Bronchial epithelial cell (primary cell): Measurements from ENCODE around the gene HECTD3. TPM values are rescaled to one million over a fixed set of nuclear protein-coding genes. Genes with fewer than 3 reads are reported as not detected.

Source experiments
- DNase-seq: peaks from one replicate; pipeline ENCODE4 v3.0.0-alpha.2; 2010; ENCODE audit warnings: low read depth
- FAIRE-seq: peaks from 2 replicates; lab custom pipeline; 2011; peaks lifted over from hg19 to GRCh38; lab: Jason Lieb, UNC
- H3K27me3 ChIP-seq: 2 replicates; pipeline ENCODE4 v1.5.1; 2011; ENCODE audit warnings: low read length; ENCODE audit not compliant: control insufficient read depth, insufficient read depth
- H3K36me3 ChIP-seq: 2 replicates; pipeline ENCODE4 v1.5.1; 2011; ENCODE audit warnings: low read length; ENCODE audit not compliant: control insufficient read depth, insufficient read depth
- H3K4me3 ChIP-seq: 2 replicates; pipeline ENCODE4 v1.5.1; 2011; ENCODE audit warnings: mild to moderate bottlenecking, low read depth, low read length, control low read depth
- CTCF ChIP-seq: IDR thresholded peaks from 2 replicates; pipeline ENCODE4 v1.5.1; 2011; ENCODE audit warnings: mild to moderate bottlenecking, moderate library complexity, low read length, control low read depth, inconsistent platforms; ENCODE audit not compliant: insufficient read depth, severe bottlenecking
- total RNA-seq: library from RNA; depleted of rRNA; stranded (reverse); fragments of >200 nt; gene quantifications from 2 replicates; pipeline ENCODE4 v1.2.1, GENCODE V29; 2014

HECTD3 gene
- total RNA-seq, 1 donor from 2014 or later = 12.1 TPM

GRCh38 chr1:45008076-45008475 is 3.0 kb downstream of the HECTD3 start:
- H3K36me3 ChIP-seq = peaks cover 53% of the 10 kb centered on the region
- no peaks in the 10 kb centered on the region for H3K27me3 ChIP-seq
- no peak for DNase-seq
- no peak for FAIRE-seq
- no peak overlapping the region for H3K4me3 ChIP-seq
- TF ChIP-seq CTCF = no peak

- no peak for FAIRE-seq
- H3K36me3 ChIP-seq = peaks cover 53% of the 10 kb centered on the region
- TF ChIP-seq CTCF = no peak
Observed at GRCh38 chr1:45007311-45007710, 3.8 kb downstream of the HECTD3 start.

GRCh38 chr1:45005761-45006160 is 5.4 kb downstream of the HECTD3 start:
- Histone ChIP-seq H3K4me3 (no peak overlapping the region), H3K27me3 (no peaks in the 10 kb centered on the region), H3K36me3 (peaks cover 54% of the 10 kb centered on the region)
- DNase-seq (no peak), FAIRE-seq (peak; percentile 77)
- TF ChIP-seq CTCF = no peak

More at GRCh38 chr1:45007311-45007710, 3.8 kb downstream of the HECTD3 start:
- DNase-seq = no peak
- Histone ChIP-seq H3K4me3 (no peak overlapping the region), H3K27me3 (no peaks in the 10 kb centered on the region)

GRCh38 chr1:45004281-45004920 is 6.7 kb downstream of the HECTD3 start:
- no peaks in the 10 kb centered on the region for H3K27me3 ChIP-seq

GRCh38 chr1:45003741-45004140 is 7.4 kb downstream of the HECTD3 start:
- Histone ChIP-seq H3K27me3 (no peaks in the 10 kb centered on the region), H3K4me3 (no peak overlapping the region), H3K36me3 (peaks cover 44% of the 10 kb centered on the region)
- DNase-seq (no peak), FAIRE-seq (no peak)
- no peak for TF ChIP-seq CTCF

More at GRCh38 chr1:45004281-45004920, 6.7 kb downstream of the HECTD3 start:
- FAIRE-seq = no peak
- no peak for TF ChIP-seq CTCF
- no peak for DNase-seq
- H3K36me3 ChIP-seq = peaks cover 51% of the 10 kb centered on the region
- H3K4me3 ChIP-seq = no peak overlapping the region
